ENCODE measurements around the gene LIG1.

The LIG1 gene

DNA sequence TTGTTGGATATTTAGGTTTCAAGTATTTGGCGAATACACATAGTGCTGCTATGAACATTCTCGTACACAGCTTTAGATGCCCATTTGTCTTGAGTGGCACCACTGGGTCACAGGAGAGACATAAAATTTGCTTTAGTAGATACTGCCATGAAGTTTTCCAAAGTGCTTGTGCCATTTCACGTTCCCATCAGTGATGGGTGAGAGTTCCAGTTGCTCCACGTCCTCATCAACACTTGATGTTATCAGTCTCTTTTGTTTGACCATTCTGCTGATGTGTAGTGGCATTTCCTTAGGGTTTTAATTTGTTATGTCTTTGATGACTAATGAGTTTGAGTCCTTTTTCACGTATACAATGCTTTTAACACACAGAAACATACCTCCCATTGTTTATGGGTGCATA, 11.4 kb upstream of the LIG1 start:
- DNase-seq (ENCODE audit: low read depth): no peak

DNA sequence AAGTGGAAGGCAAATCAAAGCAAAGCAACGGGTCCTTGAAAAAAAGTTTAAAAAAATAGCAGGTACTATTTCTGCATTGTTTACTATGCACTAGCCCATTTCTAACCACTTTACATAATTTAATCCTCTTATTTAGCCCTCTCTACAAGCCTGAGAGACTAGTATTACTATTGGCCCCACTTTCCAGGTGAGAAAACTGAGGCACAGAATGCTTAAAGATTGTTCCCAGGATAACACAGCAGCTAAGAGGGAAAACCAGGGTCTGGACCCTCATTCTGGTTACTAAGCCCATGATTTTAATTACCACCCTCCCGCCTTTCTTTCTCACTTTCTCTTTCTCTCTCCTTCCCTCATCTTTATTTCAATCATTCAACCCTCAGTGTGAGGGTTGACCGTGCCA, 6.1 kb upstream of the LIG1 start:
- DNase-seq (ENCODE audit: low read depth): no peak

GRCh38 chr19:48175578-48175977, 5.4 kb upstream of the LIG1 start:
- no peak for DNase-seq (ENCODE audit: low read depth)

- DNase-seq (ENCODE audit: low read depth): no peak
These were observed 4.4 kb upstream of the LIG1 start for GRCh38 chr19:48174445-48175030.

DNA sequence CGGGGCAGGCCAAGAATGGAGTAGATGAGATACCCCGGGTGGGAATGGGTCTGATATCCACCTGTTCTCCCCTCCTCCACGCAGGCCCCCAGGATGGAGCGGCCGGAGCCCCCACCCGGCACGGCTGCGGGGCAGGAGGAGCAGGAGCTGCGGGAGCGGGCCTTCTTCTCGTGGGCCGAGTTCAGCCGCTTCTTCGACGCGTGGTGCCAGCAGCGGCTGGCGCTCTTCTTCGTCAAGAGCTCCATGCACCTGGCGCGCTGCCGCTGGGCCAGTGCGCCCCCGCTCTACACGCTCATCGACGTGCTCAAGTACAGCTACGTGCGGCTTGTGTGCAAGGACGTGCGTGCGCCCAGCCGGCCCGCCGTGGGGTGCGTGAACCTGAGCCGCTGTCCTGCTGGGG, 1.6 kb upstream of the LIG1 start:
- no peak for DNase-seq (ENCODE audit: low read depth)

GRCh38 chr19:48170817-48171347, 738 bp upstream of the LIG1 start:
- DNase-seq (ENCODE audit: low read depth): no peak

GRCh38 chr19:48169578-48169938, 586 bp downstream of the LIG1 start:
- DNase-seq (ENCODE audit: low read depth): peak; percentile 83

- no peak for DNase-seq (ENCODE audit: low read depth)
These were observed 1.5 kb downstream of the LIG1 start for GRCh38 chr19:48168689-48169088.

- DNase-seq (ENCODE audit: low read depth): no peak
These were observed 11.8 kb downstream of the LIG1 start for GRCh38 chr19:48158210-48158790.

- DNase-seq (ENCODE audit: low read depth): no peak
These were observed 16.1 kb downstream of the LIG1 start for GRCh38 chr19:48154003-48154402.

DNA sequence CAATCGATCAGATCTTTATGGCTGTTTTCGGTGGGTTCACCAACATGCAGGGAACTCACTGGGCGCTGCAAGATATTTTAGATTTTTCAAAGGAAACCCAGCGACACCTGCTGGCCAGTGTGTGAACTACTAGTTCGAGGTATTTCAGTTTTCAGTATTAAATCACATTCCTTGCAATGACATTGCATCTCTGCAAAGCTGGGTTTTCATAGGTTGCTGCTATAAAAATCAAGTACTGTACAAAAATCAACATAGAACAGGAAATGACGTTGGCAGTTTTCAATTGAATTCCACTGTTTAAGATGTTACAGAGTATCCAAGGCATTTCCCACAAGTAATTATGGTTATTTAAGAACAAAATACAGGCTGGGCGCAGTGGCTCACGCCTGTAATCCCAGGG, 17.6 kb downstream of the LIG1 start:
- peak; percentile 37 for DNase-seq (ENCODE audit: low read depth)

DNA sequence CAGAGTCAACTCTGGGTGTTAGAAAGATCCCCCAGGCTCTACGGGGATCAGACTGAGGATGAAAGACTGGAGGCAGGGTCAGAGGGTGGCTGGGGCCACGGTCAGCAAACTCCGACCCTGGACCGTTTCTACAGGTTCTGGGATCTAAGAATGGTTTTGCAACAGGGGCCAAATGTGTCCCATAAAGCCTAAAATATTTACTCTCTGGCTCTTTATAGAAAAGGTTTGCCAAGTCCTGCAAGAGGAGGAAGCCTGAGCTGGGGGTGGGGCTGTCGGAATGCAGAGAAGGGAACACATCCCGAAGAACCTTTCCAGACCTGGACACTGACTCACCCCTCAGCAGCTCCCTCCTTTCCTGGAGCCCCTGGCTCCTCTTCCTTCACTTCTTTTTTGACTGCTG, 20.7 kb downstream of the LIG1 start:
- no peak for DNase-seq (ENCODE audit: low read depth)

DNA sequence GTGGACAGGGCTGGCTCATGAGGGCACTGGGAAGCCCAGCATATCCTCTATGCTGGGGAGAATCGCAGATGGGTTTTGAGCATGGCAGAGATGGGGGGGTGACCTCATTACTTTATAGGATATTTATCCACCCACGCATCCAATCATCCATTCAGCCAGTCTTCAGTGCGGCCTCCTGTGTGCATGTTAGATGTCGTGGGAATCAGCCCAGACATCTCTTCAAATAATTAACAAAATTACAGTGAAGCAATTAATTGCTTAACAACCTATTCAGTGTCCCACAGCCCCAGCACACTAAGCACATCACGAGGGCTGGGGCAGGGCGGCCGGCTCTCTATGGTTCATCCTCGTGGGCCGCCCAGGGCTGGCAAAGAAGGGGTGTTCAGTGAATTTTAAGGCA, 21.6 kb downstream of the LIG1 start:
- no peak for DNase-seq (ENCODE audit: low read depth)

GRCh38 chr19:48147597-48148175, 22.5 kb downstream of the LIG1 start:
- no peak for DNase-seq (ENCODE audit: low read depth)

GRCh38 chr19:48139053-48139452, 31.1 kb downstream of the LIG1 start:
- DNase-seq (ENCODE audit: low read depth): no peak

DNA sequence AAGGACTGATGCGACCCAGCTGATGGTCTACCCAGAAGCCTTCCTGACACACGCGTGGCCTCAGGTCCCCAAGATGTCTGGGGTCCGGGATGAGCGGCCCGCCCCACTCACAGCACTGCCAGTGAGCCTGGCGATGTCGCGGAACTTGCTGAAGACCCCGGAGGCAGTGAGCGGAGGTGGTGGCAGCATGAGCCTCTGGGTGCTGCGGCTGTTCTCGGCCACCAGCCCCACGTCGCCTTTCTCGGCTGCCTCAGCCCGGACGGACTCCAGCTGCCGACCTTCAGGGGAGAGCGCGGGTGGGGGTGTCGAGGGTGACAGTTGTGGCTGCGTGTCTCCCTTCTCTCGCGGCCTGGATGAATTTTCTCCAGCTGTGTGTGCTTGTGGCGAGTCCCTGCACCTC, 32.7 kb downstream of the LIG1 start:
- DNase-seq (ENCODE audit: low read depth): no peak

- DNase-seq (ENCODE audit: low read depth): no peak
These were observed 33.6 kb downstream of the LIG1 start for GRCh38 chr19:48136547-48136946.

GRCh38 chr19:48135411-48135810, 34.7 kb downstream of the LIG1 start:
- DNase-seq (ENCODE audit: low read depth): no peak

DNA sequence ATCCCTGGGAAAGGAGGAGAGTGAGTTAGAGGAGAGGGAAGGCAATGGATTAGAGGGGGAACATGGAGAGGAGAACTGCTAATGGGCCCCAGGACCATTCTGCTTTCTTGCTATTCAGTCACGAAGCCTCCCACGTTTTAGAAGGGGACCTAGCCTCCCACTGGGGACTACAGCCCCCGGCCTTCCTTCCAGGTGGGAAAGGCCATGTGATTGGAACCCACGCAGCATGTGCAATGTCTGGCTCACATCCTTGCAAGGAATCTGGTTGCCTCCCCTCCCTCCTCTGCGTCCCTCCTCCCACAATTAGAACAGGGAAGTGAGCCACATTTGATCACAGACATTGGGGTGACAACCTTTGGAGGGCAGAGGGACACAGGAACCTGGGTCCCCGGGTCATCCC, 37.0 kb downstream of the LIG1 start:
- DNase-seq (ENCODE audit: low read depth): no peak

- no peak for DNase-seq (ENCODE audit: low read depth)
These were observed 42.6 kb downstream of the LIG1 start for GRCh38 chr19:48127561-48127960.

DNA sequence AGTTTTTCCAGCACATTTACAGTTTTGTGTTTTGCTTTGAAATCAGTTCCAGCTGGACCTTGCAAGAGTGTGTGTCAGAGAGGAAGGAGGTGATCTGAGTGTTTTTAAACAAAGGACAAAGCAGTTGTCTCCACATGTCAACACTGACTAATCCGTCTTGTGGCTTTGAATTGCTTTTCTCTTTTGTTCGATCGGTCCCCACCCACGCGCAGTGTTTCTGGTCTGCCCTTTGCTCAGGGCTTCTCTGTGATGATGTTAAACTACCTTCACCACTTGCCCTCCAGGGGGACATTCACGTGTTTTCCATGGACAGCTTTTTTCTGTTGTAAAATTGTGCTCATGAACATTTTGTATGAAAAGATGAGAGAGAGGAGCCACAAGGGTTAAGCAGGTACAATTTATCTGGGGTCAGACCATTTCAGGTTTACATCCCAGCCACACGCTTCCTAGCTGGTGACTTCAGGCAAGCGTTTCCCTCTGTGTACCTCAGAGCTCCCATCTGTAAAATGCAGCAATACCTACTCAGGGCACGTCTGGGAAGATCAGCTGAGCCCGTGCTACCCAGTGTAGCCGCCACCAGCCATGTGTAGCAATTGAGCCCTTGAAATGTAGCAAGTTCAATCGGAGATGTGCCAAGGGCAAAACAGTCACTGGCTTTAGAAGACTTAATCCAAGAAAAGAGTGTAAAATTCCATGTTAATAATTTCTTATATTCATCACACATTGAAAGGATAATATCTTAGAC, 46.1 kb downstream of the LIG1 start:
- DNase-seq (ENCODE audit: low read depth): peak; percentile 52

DNA sequence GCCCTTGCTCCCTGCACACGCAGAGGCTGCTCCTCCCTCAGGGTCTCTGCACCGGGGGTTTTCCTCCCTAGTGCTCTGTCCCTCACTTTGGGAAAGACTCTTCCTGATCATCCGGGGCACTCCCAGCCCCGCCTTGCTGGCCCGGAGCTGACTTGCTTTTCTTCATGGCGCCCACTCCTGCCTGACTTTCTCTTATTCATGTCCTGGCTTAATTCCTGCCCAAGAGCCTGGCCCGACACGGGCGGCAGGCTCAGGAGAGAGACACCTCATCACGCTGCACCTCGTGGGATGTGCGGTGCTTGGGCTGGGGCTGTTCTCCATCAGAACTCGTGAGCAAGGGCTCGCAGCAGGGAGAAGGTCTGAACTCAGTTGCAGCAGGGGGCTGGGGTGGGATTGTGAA, 47.7 kb downstream of the LIG1 start:
- DNase-seq (ENCODE audit: low read depth): no peak

GRCh38 chr19:48121909-48122371, 48.2 kb downstream of the LIG1 start:
- no peak for DNase-seq (ENCODE audit: low read depth)

All from activated T-cell treated with anti-CD3 and anti-CD28 coated beads for 48 hours (primary cell).